Measurements from ENCODE around the gene EIF2S2. TPM values are rescaled to one million over a fixed set of nuclear protein-coding genes. Genes with fewer than 3 reads are reported as not detected.

Gene EIF2S2
- total and polyA plus RNA-seq, 4 donors = 30.8 to 37.9 (median 31.5) TPM

DNA sequence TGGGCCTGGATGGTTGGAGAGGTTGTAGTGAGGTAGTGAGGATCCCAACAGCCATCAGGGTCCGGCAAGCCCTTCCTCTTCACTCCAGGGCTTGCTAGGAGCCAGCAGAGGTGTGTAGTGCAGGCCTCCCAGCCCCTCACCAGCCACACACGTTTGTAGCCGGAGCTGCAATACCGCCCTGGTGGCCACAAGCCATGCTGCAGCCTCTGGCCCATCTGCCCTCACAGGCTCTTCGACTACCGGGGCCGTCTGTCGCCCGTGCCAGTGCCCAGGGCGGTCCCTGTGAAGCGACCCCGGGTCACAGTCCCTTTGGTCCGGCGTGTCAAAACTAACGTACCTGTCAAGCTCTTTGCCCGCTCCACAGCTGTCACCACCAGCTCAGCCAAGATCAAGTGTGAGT, 36.4 kb downstream of the EIF2S2 start:
- no peak for DNase-seq (ENCODE audit: low spot score)
- Histone ChIP-seq H3K4me1 (ENCODE audit: control insufficient read depth in 4 of 4, insufficient read depth in 4 of 4, low read length in 3 of 4) (no peaks in the 10 kb centered on the region), H3K4me3 (ENCODE audit: low read depth in 1 of 3, low read length in 3 of 3) (no peak overlapping the region), H3K27ac (ENCODE audit: low read depth in 1 of 2, low read length in 2 of 2) (no peak overlapping the region), H3K9ac (ENCODE audit: low read depth in 1 of 2, low read length in 2 of 2) (no peak overlapping the region), H3K9me3 (ENCODE audit: control insufficient read depth in 4 of 4, low read length in 3 of 4) (no peaks in the 10 kb centered on the region), H3K27me3 (ENCODE audit: control insufficient read depth in 4 of 4, insufficient read depth in 4 of 4, low read length in 3 of 4) (no peaks in the 10 kb centered on the region), H3K36me3 (ENCODE audit: control insufficient read depth in 4 of 4, insufficient read depth in 3 of 4, low read depth in 1 of 4, low read length in 3 of 4) (peaks cover 11 to 38% (median 18%) of the 10 kb centered on the region in 4 donors)
- no peak for TF ChIP-seq FOXA1 (IDR thresholded peaks at IDR 0.05)
- no peak for TF ChIP-seq RXRA (IDR thresholded peaks at IDR 0.05)
- TF ChIP-seq, protein P1, sequence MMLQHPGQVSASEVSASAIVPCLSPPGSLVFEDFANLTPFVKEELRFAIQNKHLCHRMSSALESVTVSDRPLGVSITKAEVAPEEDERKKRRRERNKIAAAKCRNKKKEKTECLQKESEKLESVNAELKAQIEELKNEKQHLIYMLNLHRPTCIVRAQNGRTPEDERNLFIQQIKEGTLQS (IDR thresholded peaks at IDR 0.05) = no peak
- TF ChIP-seq EGR1 (IDR thresholded peaks at IDR 0.05; ENCODE audit: low read depth in 2 of 2) = no peak
- no peak for TF ChIP-seq HNF4A (conservative IDR thresholded peaks at IDR 0.05)
- no peak for TF ChIP-seq SP1 (IDR thresholded peaks at IDR 0.05)
- no peak for TF ChIP-seq GABPA (IDR thresholded peaks at IDR 0.05 in 1 of 2, conservative IDR thresholded peaks at IDR 0.05 in 1 of 2)
- TF ChIP-seq TAF1 (conservative IDR thresholded peaks at IDR 0.05) = no peak
- no peak for TF ChIP-seq YY1 (IDR thresholded peaks at IDR 0.05)
- TF ChIP-seq, protein P2, sequence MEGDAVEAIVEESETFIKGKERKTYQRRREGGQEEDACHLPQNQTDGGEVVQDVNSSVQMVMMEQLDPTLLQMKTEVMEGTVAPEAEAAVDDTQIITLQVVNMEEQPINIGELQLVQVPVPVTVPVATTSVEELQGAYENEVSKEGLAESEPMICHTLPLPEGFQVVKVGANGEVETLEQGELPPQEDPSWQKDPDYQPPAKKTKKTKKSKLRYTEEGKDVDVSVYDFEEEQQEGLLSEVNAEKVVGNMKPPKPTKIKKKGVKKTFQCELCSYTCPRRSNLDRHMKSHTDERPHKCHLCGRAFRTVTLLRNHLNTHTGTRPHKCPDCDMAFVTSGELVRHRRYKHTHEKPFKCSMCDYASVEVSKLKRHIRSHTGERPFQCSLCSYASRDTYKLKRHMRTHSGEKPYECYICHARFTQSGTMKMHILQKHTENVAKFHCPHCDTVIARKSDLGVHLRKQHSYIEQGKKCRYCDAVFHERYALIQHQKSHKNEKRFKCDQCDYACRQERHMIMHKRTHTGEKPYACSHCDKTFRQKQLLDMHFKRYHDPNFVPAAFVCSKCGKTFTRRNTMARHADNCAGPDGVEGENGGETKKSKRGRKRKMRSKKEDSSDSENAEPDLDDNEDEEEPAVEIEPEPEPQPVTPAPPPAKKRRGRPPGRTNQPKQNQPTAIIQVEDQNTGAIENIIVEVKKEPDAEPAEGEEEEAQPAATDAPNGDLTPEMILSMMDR (IDR thresholded peaks at IDR 0.05; ENCODE audit: low read depth, low read length, missing input control) = no peak
- TF ChIP-seq HNF4G (IDR thresholded peaks at IDR 0.05) = no peak
- 92% methylated on average over 16 of the region's 16 CpGs for WGBS

DNA sequence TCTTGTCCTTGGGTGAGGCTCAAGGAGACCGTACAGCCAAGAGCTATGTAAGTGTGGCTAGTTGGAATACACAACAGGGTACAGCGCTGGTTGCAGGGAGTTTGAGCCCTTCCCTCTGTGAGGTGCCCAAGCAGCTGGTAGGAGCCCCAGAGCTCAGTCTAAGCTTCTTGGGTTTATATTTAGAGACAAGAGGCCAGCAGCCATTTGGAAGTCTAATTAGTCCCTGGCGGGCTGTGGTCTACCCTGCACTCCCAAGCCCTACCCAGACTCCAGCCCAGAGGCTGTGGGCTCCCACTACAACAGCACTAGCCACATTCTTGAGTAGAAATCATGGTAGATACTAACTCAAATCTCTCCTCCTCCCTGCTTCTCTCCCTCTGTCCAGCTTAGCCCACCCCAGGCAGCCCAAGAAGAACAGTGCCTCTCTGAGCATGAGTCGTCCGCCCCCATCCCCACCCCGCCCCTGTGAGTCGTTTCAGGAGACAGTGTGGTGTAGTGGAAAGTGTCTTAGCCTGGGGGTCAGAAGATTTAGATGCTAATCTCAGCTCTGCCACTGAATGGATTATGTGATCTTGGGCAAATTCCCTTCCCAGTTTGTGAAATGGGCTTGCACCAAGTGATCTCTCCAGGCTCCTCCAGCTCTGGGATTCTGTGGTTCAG, 37.8 kb downstream of the EIF2S2 start:
- H3K27me3 ChIP-seq (ENCODE audit: control insufficient read depth in 4 of 4, insufficient read depth in 4 of 4, low read length in 3 of 4) = no peaks in the 10 kb centered on the region
- no peak overlapping the region for H3K27ac ChIP-seq (ENCODE audit: low read depth in 1 of 2, low read length in 2 of 2)
- TF ChIP-seq HNF4A (conservative IDR thresholded peaks at IDR 0.05) = no peak
- TF ChIP-seq, protein P2 (IDR thresholded peaks at IDR 0.05; ENCODE audit: low read depth, low read length, missing input control) = no peak
- no peak for TF ChIP-seq TAF1 (conservative IDR thresholded peaks at IDR 0.05)
- TF ChIP-seq, protein P3, sequence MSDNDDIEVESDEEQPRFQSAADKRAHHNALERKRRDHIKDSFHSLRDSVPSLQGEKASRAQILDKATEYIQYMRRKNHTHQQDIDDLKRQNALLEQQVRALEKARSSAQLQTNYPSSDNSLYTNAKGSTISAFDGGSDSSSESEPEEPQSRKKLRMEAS (IDR thresholded peaks at IDR 0.05) = no peak
- TF ChIP-seq NR2F2 (IDR thresholded peaks at IDR 0.05) = no peak
- TF ChIP-seq FOXA1 (IDR thresholded peaks at IDR 0.05) = no peak
- no peak for TF ChIP-seq YY1 (IDR thresholded peaks at IDR 0.05)
- TF ChIP-seq GABPA (IDR thresholded peaks at IDR 0.05 in 1 of 2, conservative IDR thresholded peaks at IDR 0.05 in 1 of 2) = no peak
- no peak for TF ChIP-seq RAD21 (IDR thresholded peaks at IDR 0.05)
- TF ChIP-seq JUND (IDR thresholded peaks at IDR 0.05) = no peak
- TF ChIP-seq SP1 (IDR thresholded peaks at IDR 0.05) = no peak
- TF ChIP-seq, protein P4, sequence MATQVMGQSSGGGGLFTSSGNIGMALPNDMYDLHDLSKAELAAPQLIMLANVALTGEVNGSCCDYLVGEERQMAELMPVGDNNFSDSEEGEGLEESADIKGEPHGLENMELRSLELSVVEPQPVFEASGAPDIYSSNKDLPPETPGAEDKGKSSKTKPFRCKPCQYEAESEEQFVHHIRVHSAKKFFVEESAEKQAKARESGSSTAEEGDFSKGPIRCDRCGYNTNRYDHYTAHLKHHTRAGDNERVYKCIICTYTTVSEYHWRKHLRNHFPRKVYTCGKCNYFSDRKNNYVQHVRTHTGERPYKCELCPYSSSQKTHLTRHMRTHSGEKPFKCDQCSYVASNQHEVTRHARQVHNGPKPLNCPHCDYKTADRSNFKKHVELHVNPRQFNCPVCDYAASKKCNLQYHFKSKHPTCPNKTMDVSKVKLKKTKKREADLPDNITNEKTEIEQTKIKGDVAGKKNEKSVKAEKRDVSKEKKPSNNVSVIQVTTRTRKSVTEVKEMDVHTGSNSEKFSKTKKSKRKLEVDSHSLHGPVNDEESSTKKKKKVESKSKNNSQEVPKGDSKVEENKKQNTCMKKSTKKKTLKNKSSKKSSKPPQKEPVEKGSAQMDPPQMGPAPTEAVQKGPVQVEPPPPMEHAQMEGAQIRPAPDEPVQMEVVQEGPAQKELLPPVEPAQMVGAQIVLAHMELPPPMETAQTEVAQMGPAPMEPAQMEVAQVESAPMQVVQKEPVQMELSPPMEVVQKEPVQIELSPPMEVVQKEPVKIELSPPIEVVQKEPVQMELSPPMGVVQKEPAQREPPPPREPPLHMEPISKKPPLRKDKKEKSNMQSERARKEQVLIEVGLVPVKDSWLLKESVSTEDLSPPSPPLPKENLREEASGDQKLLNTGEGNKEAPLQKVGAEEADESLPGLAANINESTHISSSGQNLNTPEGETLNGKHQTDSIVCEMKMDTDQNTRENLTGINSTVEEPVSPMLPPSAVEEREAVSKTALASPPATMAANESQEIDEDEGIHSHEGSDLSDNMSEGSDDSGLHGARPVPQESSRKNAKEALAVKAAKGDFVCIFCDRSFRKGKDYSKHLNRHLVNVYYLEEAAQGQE (IDR thresholded peaks at IDR 0.05) = no peak
- TF ChIP-seq HNF4G (IDR thresholded peaks at IDR 0.05) = no peak
- peaks cover 0 to 6% (median 2%) of the 10 kb centered on the region in 4 donors for H3K4me1 ChIP-seq (ENCODE audit: control insufficient read depth in 4 of 4, insufficient read depth in 4 of 4, low read length in 3 of 4)
- no peak for DNase-seq (ENCODE audit: low spot score)
- H3K36me3 ChIP-seq (ENCODE audit: control insufficient read depth in 4 of 4, insufficient read depth in 3 of 4, low read depth in 1 of 4, low read length in 3 of 4) = peaks cover 11 to 33% (median 16%) of the 10 kb centered on the region in 4 donors
- WGBS = 93% methylated on average over 7 of the region's 7 CpGs
- H3K9me3 ChIP-seq (ENCODE audit: control insufficient read depth in 4 of 4, low read length in 3 of 4) = no peaks in the 10 kb centered on the region
- no peak overlapping the region for H3K4me3 ChIP-seq (ENCODE audit: low read depth in 1 of 3, low read length in 3 of 3)
- no peak overlapping the region for H3K9ac ChIP-seq (ENCODE audit: low read depth in 1 of 2, low read length in 2 of 2)

All from liver (tissue), 9 donors.